Left lung (tissue), 10 donors: ENCODE measurements around the gene GABRD. TPM values are rescaled to one million over a fixed set of nuclear protein-coding genes. Genes with fewer than 3 reads are reported as not detected.
A peak's percentile ranks its signal among the peaks of the same experiment; 100 is the strongest.

Experiments used
- ATAC-seq: fragments of 200-7000 bp; cut with Tn5 transposase; one replicate; pipeline ENCODE4 v1.9.1; 2020; ENCODE audit warnings: moderate library complexity
- DNase-seq, 4 donors: peaks; one replicate each; pipeline ENCODE4 v3.0.0-alpha.2; 2013 to 2020
- H3K27ac ChIP-seq, 2 donors: fragments of 200-600 bp; sonication (generic) in 1 of 2; one replicate each; pipeline versions ENCODE4 v1.5.0 to v1.8.0; 2020 to 2021
- H3K27me3 ChIP-seq, 2 donors: fragments of 200-600 bp; sonication (generic) in 1 of 2; one replicate each; pipeline versions ENCODE4 v1.5.0 to v1.8.0; 2020 to 2021
- H3K36me3 ChIP-seq, 2 donors: fragments of 200-600 bp; sonication (generic) in 1 of 2; one replicate each; pipeline versions ENCODE4 v1.5.0 to v1.8.0; 2020 to 2021
- H3K4me1 ChIP-seq, 2 donors: fragments of 200-600 bp; one replicate each; pipeline ENCODE4 v1.8.0; 2021
- H3K4me3 ChIP-seq, 2 donors: fragments of 200-600 bp; sonication (generic) in 1 of 2; one replicate each; pipeline versions ENCODE4 v1.5.0 to v1.8.0; 2020 to 2021; ENCODE audit warnings: mild to moderate bottlenecking in 1 of 2
- H3K9me3 ChIP-seq, 2 donors: fragments of 200-600 bp; sonication (generic) in 1 of 2; one replicate each; pipeline versions ENCODE4 v1.5.0 to v1.8.0; 2020 to 2021
- intact Hi-C, 2 donors: fragments of 100-400 bp; cut with DNase I; formaldehyde crosslinking; loops; one replicate each; pipeline versions ENCODE4 v1.11.2 to v1.14.2; 2022
- polyA plus RNA-seq, 6 donors: library from polyadenylated mRNA; unstranded; fragments of 120-200 nt; gene quantifications; one replicate each; pipeline ENCODE4 v1.2.1, GENCODE V29; 2013; ENCODE audit not compliant: insufficient read length in 6 of 6
- total RNA-seq, 2 donors: library from RNA; stranded (reverse); fragmentation: NEBNext Ultra II Directional; extraction: Animal tissue kit (Norgen Biotek cat#: 25700); gene quantifications; one replicate each; pipeline ENCODE4 v1.2.1, GENCODE V29; 2021
- TF ChIP-seq, protein P1 (sequence below), 2 donors: fragments of 200-600 bp; sonication (generic) in 1 of 2; IDR thresholded peaks; one replicate each; pipeline versions ENCODE4 v1.5.0 to v1.8.0; 2021; ENCODE audit warnings: antibody characterized with exemption in 2 of 2
- donor health status: DM: no; HTN: yes; CAD: no.
- donor health status: DM: no; HTN: no; CAD: no.

GABRD gene
- total and polyA plus RNA-seq, 8 donors: 0.31 to 14.2 (median 9.3) TPM

GRCh38 chr1:1986451-1987141 is 32.5 kb upstream of the GABRD start:
- Histone ChIP-seq H3K27me3 (peaks cover 0 to 61% of the 10 kb centered on the region in 2 donors), H3K27ac (no peak overlapping the region), H3K4me3 (no peak overlapping the region), H3K36me3 (no peaks in the 10 kb centered on the region), H3K9me3 (no peaks in the 10 kb centered on the region), H3K4me1 (no peaks in the 10 kb centered on the region)
- TF ChIP-seq, protein P1, sequence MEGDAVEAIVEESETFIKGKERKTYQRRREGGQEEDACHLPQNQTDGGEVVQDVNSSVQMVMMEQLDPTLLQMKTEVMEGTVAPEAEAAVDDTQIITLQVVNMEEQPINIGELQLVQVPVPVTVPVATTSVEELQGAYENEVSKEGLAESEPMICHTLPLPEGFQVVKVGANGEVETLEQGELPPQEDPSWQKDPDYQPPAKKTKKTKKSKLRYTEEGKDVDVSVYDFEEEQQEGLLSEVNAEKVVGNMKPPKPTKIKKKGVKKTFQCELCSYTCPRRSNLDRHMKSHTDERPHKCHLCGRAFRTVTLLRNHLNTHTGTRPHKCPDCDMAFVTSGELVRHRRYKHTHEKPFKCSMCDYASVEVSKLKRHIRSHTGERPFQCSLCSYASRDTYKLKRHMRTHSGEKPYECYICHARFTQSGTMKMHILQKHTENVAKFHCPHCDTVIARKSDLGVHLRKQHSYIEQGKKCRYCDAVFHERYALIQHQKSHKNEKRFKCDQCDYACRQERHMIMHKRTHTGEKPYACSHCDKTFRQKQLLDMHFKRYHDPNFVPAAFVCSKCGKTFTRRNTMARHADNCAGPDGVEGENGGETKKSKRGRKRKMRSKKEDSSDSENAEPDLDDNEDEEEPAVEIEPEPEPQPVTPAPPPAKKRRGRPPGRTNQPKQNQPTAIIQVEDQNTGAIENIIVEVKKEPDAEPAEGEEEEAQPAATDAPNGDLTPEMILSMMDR (IDR thresholded peaks at IDR 0.05): no peak
- DNase-seq (no peak), ATAC-seq (no peak)
- intact Hi-C loops: no loop called here

- ATAC-seq (no peak), DNase-seq (no peak)
- H3K27ac ChIP-seq: no peak overlapping the region
- peaks cover 0 to 61% of the 10 kb centered on the region in 2 donors for H3K27me3 ChIP-seq
- H3K4me3 ChIP-seq: no peak overlapping the region
- H3K36me3 ChIP-seq: no peaks in the 10 kb centered on the region
- intact Hi-C loops: no loop called here
- TF ChIP-seq, protein P1 (IDR thresholded peaks at IDR 0.05): no peak
- no peaks in the 10 kb centered on the region for H3K4me1 ChIP-seq
- no peaks in the 10 kb centered on the region for H3K9me3 ChIP-seq
These were observed 32.0 kb upstream of the GABRD start for GRCh38 chr1:1987142-1987510.

GRCh38 chr1:1988061-1988945 is 30.8 kb upstream of the GABRD start:
- intact Hi-C loops: no loop called here
- H3K27ac ChIP-seq: no peak overlapping the region
- no peak overlapping the region for H3K4me3 ChIP-seq
- no peaks in the 10 kb centered on the region for H3K4me1 ChIP-seq
- DNase-seq (peak in 1 of 4 donors; percentile 57), ATAC-seq (no peak)
- peaks cover 0 to 55% of the 10 kb centered on the region in 2 donors for H3K27me3 ChIP-seq
- no peaks in the 10 kb centered on the region for H3K9me3 ChIP-seq
- TF ChIP-seq, protein P1 (IDR thresholded peaks at IDR 0.05): no peak
- no peaks in the 10 kb centered on the region for H3K36me3 ChIP-seq

GRCh38 chr1:1989102-1989542 is 30.0 kb upstream of the GABRD start:
- H3K9me3 ChIP-seq: no peaks in the 10 kb centered on the region
- H3K27ac ChIP-seq: peak overlapping the region in 1 of 2 donors; percentile 65
- peaks cover 0 to 52% of the 10 kb centered on the region in 2 donors for H3K27me3 ChIP-seq
- ATAC-seq (peak; percentile 33), DNase-seq (peak in 3 of 4 donors; percentile 20 to 61 (median 26))
- intact Hi-C loops: no loop called here
- H3K36me3 ChIP-seq: no peaks in the 10 kb centered on the region
- H3K4me3 ChIP-seq: no peak overlapping the region
- TF ChIP-seq, protein P1 (IDR thresholded peaks at IDR 0.05): no peak
- H3K4me1 ChIP-seq: no peaks in the 10 kb centered on the region

- Histone ChIP-seq H3K4me1 (no peaks in the 10 kb centered on the region), H3K27me3 (peaks cover 0 to 52% of the 10 kb centered on the region in 2 donors), H3K4me3 (no peak overlapping the region), H3K36me3 (no peaks in the 10 kb centered on the region), H3K9me3 (no peaks in the 10 kb centered on the region), H3K27ac (peak overlapping the region in 1 of 2 donors; percentile 65)
- ATAC-seq (no peak), DNase-seq (peak in 2 of 4 donors; percentile 71 to 78)
- TF ChIP-seq, protein P1 (IDR thresholded peaks at IDR 0.05): no peak
- intact Hi-C loops: no loop called here
These were observed 29.4 kb upstream of the GABRD start for GRCh38 chr1:1989789-1990188.
